Left kidney (tissue), 2 donors: ENCODE measurements around the gene CD99. TPM values are rescaled to one million over a fixed set of nuclear protein-coding genes. Genes with fewer than 3 reads are reported as not detected.
"Not testable (repeated sequence)": the region's sequence is repeated elsewhere in the genome, so short reads cannot be mapped to it uniquely, and the experiment has no call there.

Experiments used
- DNase-seq: peaks from one replicate; pipeline ENCODE4 v3.0.0-alpha.2; 2013
- polyA plus RNA-seq: library from polyadenylated mRNA; unstranded; fragments of 120-200 nt; gene quantifications from one replicate; pipeline ENCODE4 v1.2.1, GENCODE V29; 2013; ENCODE audit not compliant: insufficient read length

CD99 gene
- polyA plus RNA-seq, 1 donor: 178 TPM

GRCh38 chrX:2670978-2671377 lies 20.1 kb upstream of the CD99 start:
- DNase-seq: no peak

DNA sequence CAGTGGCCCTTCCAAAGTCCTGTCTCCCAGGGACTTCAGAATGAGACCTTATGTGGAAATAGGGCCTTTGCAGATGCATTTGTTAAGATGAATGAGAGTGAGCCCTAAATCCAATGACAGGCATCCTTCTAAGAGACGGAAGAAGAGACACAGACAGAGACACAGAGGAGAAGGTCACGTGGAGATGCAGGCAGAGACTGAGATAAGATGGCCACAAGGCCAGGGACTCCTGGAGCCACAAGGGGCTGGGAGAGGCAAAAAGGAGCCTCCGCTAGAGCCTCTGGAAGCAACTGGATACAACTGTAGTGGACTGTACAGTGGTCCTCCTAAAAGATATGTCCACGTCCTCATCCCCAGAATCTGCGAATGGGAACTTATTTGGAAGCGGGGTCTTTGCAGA lies 19.0 kb upstream of the CD99 start:
- DNase-seq: no peak

DNA sequence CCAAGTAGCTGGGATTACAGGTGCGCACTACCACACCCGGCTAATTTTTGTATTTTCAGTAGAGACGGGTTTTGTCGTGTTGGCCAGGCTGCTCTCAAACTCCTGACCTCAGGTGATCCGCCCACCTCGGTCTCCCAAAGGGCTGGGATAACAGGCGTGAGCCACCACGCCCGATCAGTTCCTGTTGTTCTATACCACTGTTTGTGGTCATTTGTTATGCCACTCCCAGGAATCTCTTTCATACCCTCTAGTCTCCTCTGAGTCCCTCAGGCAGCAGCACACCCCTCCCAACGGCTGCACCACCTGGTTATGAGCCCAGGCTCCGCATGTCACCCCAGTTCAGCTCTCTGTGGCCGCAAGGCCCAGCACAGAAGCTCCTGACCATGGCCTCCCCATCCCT lies 17.5 kb upstream of the CD99 start:
- no peak for DNase-seq

GRCh38 chrX:2675657-2676200 lies 15.4 kb upstream of the CD99 start:
- not testable (repeated sequence) for DNase-seq

DNA sequence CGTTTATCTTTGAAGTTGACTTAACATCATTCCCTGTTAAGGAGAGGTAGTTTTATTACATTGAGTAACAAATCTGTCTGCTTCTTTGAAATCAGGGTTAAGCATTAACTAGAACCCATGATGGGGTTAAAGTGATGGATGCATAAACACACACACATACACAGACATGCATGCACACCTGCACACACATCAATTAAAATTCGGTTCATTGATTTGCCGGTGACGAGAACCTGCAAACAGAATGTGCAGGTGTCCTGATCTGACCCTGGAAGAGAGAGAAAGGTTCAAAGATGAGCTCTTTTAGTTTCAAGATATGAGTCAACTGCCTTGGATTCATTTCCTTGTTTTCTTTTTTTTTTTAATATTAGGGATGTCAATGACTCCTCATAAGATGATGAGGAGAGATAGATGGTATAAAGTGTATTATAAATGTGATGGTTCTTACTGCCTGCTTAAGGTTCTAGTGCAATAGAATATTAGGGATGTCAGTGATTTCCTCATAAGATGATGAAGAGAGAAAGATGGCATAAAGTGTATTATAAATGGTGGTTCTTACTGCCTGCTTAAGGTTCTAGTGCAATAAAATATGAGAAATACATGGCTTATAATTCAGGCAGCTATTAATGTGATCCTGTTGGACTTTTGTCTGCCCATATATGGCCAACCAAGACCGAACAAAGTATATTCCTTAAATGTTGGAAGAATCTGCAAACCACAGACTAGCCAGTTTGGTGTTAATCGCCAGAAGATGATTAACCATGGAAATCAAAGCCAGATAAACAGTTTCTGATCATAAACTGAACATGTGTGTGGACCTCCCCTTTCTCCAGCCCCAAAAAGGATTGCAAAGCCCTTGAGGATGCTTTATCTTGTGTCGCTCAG lies 14.1 kb upstream of the CD99 start:
- DNase-seq: no peak

- DNase-seq: no peak
Observed at GRCh38 chrX:2677764-2678163, 13.3 kb upstream of the CD99 start.

- no peak for DNase-seq
Observed at GRCh38 chrX:2678583-2678982, 12.5 kb upstream of the CD99 start.

- no peak for DNase-seq
Observed at GRCh38 chrX:2679534-2680485, 11.3 kb upstream of the CD99 start.

DNA sequence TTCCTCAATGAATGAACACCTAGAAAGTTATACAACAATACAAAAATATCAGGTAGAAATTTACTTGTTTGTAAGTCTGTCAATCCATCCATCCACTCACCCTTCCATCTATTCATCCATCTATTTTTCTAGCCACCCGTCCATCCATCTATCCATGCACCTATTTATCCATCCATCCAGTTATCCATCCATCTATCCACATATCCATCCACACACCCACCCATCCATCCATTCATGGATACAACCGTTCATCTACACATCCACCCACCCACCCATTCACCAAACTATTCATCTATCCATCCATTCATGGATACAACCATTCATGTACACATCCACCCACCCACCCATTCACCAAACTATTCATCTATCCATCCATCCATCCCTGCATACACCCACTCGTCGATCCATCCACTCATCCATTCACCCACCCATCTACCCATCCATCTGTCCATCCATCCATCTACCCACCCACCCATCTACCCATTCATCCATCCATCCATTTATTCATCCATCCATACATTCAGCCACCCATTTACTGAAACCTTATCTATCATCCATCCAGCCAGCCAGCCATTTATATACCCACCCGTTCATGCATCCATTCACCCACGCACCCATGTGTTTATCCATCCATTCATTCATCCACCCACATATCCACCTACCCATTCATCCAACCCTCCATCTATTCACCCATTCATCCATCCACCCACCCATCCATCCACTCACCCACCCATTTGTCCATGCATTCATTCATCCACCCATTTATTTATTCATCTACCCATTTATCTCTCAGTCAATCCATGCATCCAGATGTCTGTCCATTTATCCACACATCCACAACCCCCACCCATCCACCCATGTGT lies 10.4 kb upstream of the CD99 start:
- no peak for DNase-seq

- DNase-seq: no peak
Observed at GRCh38 chrX:2682565-2683177, 8.4 kb upstream of the CD99 start.

- no peak for DNase-seq
Observed at GRCh38 chrX:2684256-2684655, 6.8 kb upstream of the CD99 start.

DNA sequence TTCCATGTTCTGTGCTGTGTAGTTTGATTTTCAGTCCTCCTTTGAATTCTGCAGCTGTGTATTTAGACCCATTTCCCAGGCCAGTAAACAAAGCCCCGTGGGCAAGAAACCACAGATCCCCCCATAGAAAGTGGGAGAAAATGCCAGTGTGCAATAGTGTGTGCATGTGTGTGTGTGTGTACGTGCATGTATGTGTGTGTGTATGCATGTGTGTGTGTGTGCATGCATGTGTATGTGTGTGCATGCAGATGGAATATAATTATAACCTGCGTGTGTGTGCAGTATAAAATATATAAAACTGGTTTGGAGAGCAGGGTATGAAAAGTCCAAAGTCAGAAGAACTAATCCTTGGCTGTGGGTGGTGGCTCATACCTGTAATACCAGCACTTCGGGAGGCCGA lies 5.2 kb upstream of the CD99 start:
- DNase-seq: no peak

DNA sequence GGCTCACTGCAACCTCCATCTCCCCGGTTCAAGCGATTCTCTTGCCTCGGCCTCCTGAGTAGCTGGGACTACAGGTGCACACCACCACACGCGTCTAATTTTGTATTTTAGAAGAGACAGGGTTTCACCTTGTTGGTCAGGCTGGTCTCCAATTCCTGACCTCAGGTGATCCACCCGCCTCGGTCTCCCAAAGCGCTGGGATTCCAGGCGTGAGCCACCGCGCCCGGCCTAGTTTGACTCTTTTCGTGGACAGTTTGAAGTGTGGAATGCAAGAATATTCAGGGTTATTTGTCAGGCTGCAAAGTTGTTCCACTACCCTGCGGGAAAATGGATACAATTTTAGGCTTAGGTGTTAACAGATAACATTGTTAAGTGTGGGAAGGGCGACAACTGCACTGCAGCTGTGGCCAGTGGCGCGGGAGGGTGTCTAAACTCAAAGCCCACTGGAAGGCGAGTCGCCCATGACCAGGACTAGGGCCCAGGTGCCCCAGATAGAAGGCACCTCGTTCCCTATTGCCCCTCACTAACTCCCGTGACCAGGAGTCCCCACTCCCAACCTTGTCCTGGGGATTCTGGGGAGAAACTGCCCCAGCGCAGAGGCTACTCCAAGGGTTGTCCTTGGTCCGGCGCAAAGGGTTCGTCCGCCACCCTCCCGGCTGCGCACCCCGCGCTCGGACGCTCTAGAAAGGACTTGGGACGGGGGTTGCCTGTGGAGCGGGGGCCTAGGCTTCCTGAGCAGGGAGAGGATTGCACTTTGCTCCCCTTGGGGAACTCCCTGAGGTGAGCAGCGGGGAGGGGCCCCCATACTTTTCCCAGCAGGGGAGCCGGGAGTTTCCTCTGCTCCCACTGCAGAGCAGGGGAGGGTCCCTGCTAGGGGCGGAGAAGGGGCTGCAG lies 1.1 kb upstream of the CD99 start:
- DNase-seq: no peak

DNA sequence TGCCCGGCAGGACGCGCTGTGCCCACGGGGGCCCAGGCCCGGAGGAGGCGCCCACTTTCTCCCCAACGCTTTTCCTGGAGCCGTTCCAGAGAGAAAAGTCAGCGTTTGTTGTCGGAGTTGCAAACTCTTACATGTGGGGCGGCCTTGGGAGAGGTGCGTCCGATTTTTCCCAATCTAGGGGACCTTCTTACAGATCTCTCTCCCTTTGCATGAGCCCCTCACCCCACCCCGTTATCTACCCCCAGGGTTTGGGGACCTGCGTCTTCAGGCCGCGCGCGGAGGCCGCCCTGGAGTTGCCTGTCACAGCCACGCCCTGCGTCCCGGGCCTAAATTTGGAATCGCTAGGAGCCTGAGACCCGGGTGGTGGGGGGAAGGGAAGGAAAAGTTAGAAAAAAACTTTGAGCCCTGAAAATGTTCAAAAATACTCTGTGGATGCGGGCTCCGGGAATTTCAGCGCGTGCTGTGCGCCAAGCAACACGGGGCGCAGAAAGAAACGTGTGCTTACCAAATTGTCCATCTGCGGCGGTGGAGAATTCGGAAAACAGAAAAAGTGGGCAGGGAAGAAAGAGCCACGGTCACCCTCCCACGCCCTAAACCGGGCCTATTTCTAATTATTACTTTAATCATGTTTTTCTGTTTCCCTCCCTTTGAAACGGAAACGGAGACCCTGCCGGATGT lies 587 bp downstream of the CD99 start:
- DNase-seq: peak; percentile 37

GRCh38 chrX:2692221-2693112 lies 1.4 kb downstream of the CD99 start:
- no peak for DNase-seq

DNA sequence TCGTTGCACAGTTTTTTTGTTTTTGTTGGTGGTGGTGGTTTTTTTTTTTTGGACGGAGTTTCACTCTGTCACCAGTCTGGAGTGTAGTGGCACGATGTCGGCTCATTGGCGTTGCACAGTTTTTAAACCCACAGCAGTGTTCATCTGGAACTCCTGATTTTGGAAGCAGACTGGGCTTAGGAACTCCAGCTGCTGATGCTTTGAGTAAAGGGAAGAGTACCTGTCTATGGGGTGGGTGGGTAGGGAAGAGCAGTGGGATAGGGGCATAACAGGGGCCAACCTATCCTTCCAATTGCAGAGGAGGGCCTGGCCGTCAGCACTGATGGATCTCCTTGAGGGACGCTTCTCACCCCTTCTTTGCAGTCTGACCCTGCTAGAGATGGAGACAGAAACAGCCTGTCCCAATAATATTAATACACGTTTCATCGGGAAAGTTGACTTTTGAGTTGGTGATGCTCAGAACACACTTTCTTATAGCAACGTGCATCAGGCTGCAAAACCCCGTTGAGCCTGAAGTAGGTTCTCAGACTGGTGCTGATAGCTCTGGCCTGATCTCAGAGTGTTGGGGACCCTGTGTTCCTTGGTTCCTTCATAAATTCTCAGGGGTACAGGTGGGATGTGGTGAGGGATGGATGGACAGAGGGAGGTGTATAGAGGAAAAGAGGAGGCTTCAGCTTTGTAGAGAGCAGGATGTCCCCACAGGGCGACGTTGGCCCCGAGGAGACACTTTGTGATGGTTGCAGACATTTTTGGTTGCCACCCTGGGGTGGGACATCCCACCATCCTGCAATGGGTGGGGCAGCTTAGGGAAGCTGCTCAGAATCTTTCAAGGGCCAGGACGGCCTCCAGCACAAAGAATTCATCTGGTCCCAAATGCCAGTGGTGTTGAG lies 2.3 kb downstream of the CD99 start:
- no peak for DNase-seq

GRCh38 chrX:2694914-2695267 lies 3.8 kb downstream of the CD99 start:
- DNase-seq: no peak
